Measurements from ENCODE around the gene GALNT13. TPM values are rescaled to one million over a fixed set of nuclear protein-coding genes. Genes with fewer than 3 reads are reported as not detected.

The GALNT13 gene
- total and polyA plus RNA-seq, 12 donors = 0.54 to 11.8 (median 3.1) TPM; not detected in 1

GRCh38 chr2:154143105-154143504, 271.4 kb downstream of the GALNT13 start:
- Histone ChIP-seq H3K27ac (no peak overlapping the region), H3K4me1 (replicated peaks in 1 of 2) (no peaks in the 10 kb centered on the region), H3K9me3 (replicated peaks in 1 of 3) (no peaks in the 10 kb centered on the region), H3K36me3 (replicated peaks in 1 of 2) (no peaks in the 10 kb centered on the region), H3K4me3 (no peak overlapping the region), H3K27me3 (no peaks in the 10 kb centered on the region)
- no peak for DNase-seq
- WGBS, 4 donors = 77 to 87% (median 79%) methylated on average over 4 of the region's 4 CpGs
- intact Hi-C loops (cut with DNase I) = no loop called here
- TF ChIP-seq POLR2A (IDR thresholded peaks at IDR 0.05) = no peak
- TF ChIP-seq, protein P1, sequence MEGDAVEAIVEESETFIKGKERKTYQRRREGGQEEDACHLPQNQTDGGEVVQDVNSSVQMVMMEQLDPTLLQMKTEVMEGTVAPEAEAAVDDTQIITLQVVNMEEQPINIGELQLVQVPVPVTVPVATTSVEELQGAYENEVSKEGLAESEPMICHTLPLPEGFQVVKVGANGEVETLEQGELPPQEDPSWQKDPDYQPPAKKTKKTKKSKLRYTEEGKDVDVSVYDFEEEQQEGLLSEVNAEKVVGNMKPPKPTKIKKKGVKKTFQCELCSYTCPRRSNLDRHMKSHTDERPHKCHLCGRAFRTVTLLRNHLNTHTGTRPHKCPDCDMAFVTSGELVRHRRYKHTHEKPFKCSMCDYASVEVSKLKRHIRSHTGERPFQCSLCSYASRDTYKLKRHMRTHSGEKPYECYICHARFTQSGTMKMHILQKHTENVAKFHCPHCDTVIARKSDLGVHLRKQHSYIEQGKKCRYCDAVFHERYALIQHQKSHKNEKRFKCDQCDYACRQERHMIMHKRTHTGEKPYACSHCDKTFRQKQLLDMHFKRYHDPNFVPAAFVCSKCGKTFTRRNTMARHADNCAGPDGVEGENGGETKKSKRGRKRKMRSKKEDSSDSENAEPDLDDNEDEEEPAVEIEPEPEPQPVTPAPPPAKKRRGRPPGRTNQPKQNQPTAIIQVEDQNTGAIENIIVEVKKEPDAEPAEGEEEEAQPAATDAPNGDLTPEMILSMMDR (IDR thresholded peaks at IDR 0.05) = no peak

DNA sequence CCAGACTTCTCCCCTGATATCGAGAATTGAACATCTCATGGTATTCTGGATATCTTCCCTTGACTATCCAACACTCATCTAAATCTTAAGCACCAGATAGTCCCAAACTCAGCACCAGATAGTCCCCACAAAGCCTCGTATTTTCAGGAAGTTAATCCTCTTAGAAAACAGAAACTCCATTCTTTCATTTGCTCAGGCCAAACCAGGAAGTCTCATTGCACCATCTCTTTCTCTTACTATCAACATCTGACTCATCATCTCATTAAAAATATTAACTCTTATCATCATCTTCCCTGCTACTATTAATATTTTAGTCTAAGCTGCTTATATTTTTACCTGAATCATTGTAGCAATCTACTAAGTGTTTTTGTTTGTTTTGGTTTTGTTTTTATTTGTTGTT, 286.4 kb downstream of the GALNT13 start:
- H3K27me3 ChIP-seq = no peaks in the 10 kb centered on the region
- H3K36me3 ChIP-seq (replicated peaks in 1 of 2) = no peaks in the 10 kb centered on the region
- no peak for DNase-seq
- 67 to 77% (median 71%) methylated on average over 2 of the region's 2 CpGs for WGBS, 4 donors
- H3K4me3 ChIP-seq = no peak overlapping the region
- no peaks in the 10 kb centered on the region for H3K4me1 ChIP-seq (replicated peaks in 1 of 2)
- H3K27ac ChIP-seq = no peak overlapping the region
- TF ChIP-seq, protein P1 (IDR thresholded peaks at IDR 0.05) = no peak
- no peak for TF ChIP-seq POLR2A (IDR thresholded peaks at IDR 0.05)
- intact Hi-C loops (cut with DNase I) = no loop called here
- H3K9me3 ChIP-seq (replicated peaks in 1 of 3) = peaks cover 0 to 13% (median 0%) of the 10 kb centered on the region in 3 donors

GRCh38 chr2:154161286-154161685, 289.6 kb downstream of the GALNT13 start:
- H3K4me3 ChIP-seq = no peak overlapping the region
- DNase-seq = no peak
- no peak overlapping the region for H3K27ac ChIP-seq
- TF ChIP-seq, protein P1 (IDR thresholded peaks at IDR 0.05) = no peak
- no peak for TF ChIP-seq POLR2A (IDR thresholded peaks at IDR 0.05)
- H3K4me1 ChIP-seq (replicated peaks in 1 of 2) = no peaks in the 10 kb centered on the region
- no peaks in the 10 kb centered on the region for H3K9me3 ChIP-seq (replicated peaks in 1 of 3)
- no peaks in the 10 kb centered on the region for H3K36me3 ChIP-seq (replicated peaks in 1 of 2)
- intact Hi-C loops (cut with DNase I) = no loop called here
- H3K27me3 ChIP-seq = no peaks in the 10 kb centered on the region
- 80 to 92% (median 85%) methylated on average over 2 of the region's 2 CpGs for WGBS, 4 donors

GRCh38 chr2:154170400-154170799, 298.7 kb downstream of the GALNT13 start:
- H3K36me3 ChIP-seq (replicated peaks in 1 of 2) = no peaks in the 10 kb centered on the region
- no peak overlapping the region for H3K27ac ChIP-seq
- no peaks in the 10 kb centered on the region for H3K9me3 ChIP-seq (replicated peaks in 1 of 3)
- no peak for TF ChIP-seq POLR2A (IDR thresholded peaks at IDR 0.05)
- TF ChIP-seq, protein P1 (IDR thresholded peaks at IDR 0.05) = no peak
- intact Hi-C loops (cut with DNase I) = no loop called here
- H3K4me1 ChIP-seq (replicated peaks in 1 of 2) = no peaks in the 10 kb centered on the region
- H3K4me3 ChIP-seq = no peak overlapping the region
- DNase-seq = no peak
- WGBS, 4 donors = 55 to 72% (median 63%) methylated on average over 1 of the region's 1 CpG
- H3K27me3 ChIP-seq = no peaks in the 10 kb centered on the region

Measured in adrenal gland (tissue), 12 donors.